ENCODE results near the gene CARMIL1. TPM values are rescaled to one million over a fixed set of nuclear protein-coding genes. Genes with fewer than 3 reads are reported as not detected.

Gene CARMIL1
- total RNA-seq, 1 experiment from 2014 or later, result 25.2 TPM

DNA sequence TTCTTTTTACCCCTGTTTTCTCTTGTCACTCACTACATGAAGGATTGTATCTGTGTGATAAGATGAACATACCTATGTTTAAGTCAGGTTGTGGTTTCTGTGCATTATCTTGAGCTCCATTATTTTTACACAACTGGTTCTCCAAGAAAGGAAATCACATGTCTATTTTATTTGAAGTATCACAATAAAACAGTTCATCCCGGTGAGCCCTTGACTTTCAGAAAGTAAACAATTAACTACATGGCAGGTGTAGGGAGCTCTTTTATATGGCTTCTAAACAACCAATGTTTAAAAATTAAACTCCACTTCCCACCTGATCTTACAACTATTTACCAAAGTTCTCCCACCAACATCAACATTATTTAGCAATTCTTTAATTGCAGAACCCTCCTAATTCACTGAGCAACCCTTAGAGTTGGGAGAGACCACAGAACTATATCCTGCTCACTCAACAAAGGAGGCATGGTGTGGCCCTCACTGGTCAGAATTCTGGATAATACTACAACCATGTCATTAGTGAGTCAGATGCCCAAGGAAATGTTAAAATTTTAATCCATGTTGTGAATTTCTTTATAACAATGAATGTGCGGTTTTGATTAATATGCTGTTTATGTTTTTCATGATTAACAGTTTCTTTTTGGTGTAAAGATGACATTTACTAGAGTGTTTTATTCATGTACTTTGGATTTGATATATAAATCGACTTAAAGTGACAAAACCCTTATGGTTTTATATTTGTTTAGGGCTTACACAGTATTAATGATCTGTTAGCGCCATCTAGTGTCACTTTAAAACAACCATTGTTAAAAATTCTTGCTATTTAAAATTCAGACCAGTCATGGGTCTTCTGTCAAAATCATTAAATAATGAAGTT is 322.9 kb downstream of the CARMIL1 start:
- CTCF ChIA-PET, result interaction anchor here (0.5 to 1.8 kb wide), 18 partner anchors 9 to 379 kb away, joined by 3 to 7 read pairs (median 3); no protein-coding TSS in a partner anchor
- Mint-ChIP-seq H3K4me1 (ENCODE audit: insufficient read depth, unreplicated experiment) (no peaks in the 10 kb centered on the region), H3K9me3 (ENCODE audit: unreplicated experiment) (no peaks in the 10 kb centered on the region), H3K27ac (ENCODE audit: low read depth, unreplicated experiment) (no peak overlapping the region), H3K27me3 (ENCODE audit: insufficient read depth, unreplicated experiment) (no peaks in the 10 kb centered on the region), H3K36me3 (ENCODE audit: insufficient read depth, unreplicated experiment) (peaks cover 14% of the 10 kb centered on the region), H3K4me3 (ENCODE audit: unreplicated experiment) (no peak overlapping the region)
- intact Hi-C loops (cut with micrococcal nuclease), result loop anchor here (1.0 to 10.0 kb wide), 6 partner anchors 115 to 827 kb away; partner anchors contain the start of gene GMNN
- no TSS peak for BruUV-seq (replicated peaks)
- TF ChIP-seq, protein P1, sequence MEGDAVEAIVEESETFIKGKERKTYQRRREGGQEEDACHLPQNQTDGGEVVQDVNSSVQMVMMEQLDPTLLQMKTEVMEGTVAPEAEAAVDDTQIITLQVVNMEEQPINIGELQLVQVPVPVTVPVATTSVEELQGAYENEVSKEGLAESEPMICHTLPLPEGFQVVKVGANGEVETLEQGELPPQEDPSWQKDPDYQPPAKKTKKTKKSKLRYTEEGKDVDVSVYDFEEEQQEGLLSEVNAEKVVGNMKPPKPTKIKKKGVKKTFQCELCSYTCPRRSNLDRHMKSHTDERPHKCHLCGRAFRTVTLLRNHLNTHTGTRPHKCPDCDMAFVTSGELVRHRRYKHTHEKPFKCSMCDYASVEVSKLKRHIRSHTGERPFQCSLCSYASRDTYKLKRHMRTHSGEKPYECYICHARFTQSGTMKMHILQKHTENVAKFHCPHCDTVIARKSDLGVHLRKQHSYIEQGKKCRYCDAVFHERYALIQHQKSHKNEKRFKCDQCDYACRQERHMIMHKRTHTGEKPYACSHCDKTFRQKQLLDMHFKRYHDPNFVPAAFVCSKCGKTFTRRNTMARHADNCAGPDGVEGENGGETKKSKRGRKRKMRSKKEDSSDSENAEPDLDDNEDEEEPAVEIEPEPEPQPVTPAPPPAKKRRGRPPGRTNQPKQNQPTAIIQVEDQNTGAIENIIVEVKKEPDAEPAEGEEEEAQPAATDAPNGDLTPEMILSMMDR (IDR thresholded peaks at IDR 0.05; ENCODE audit: unreplicated experiment), result peak; percentile 47
- POLR2A ChIA-PET, result no interaction called here
- DNase-seq (ENCODE audit: unreplicated experiment), result peak; percentile 58

DNA sequence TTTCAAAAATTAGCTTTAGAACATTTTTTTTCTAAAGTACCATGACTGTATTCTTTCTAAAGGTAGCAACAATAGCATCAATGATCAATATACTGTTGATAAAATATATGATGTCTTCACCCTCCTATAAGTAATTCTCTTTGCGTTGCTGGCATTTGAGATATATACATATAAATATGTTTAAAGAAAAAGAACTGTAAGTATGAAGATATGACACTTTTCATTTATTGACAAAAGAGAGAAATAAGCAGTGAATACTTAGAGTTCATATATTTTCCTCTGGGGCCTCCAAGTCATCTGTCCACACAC is 323.5 kb downstream of the CARMIL1 start:
- DNase-seq (ENCODE audit: unreplicated experiment), result no peak
- CTCF ChIA-PET, result interaction anchor here (0.6 to 1.8 kb wide), 6 partner anchors 10 to 351 kb away, joined by 3 to 6 read pairs (median 4); no protein-coding TSS in a partner anchor
- intact Hi-C loops (cut with micrococcal nuclease), result loop anchor here (1.0 to 10.0 kb wide), 6 partner anchors 115 to 828 kb away; partner anchors contain the start of gene GMNN
- TF ChIP-seq, protein P1 (IDR thresholded peaks at IDR 0.05; ENCODE audit: unreplicated experiment), result no peak
- POLR2A ChIA-PET, result no interaction called here
- no peak overlapping the region for H3K27ac Mint-ChIP-seq (ENCODE audit: low read depth, unreplicated experiment)
- H3K36me3 Mint-ChIP-seq (ENCODE audit: insufficient read depth, unreplicated experiment), result peaks cover 14% of the 10 kb centered on the region
- no peaks in the 10 kb centered on the region for H3K27me3 Mint-ChIP-seq (ENCODE audit: insufficient read depth, unreplicated experiment)
- no TSS peak for BruUV-seq (replicated peaks)
- no peaks in the 10 kb centered on the region for H3K9me3 Mint-ChIP-seq (ENCODE audit: unreplicated experiment)
- H3K4me1 Mint-ChIP-seq (ENCODE audit: insufficient read depth, unreplicated experiment), result no peaks in the 10 kb centered on the region
- no peak overlapping the region for H3K4me3 Mint-ChIP-seq (ENCODE audit: unreplicated experiment)

DNA sequence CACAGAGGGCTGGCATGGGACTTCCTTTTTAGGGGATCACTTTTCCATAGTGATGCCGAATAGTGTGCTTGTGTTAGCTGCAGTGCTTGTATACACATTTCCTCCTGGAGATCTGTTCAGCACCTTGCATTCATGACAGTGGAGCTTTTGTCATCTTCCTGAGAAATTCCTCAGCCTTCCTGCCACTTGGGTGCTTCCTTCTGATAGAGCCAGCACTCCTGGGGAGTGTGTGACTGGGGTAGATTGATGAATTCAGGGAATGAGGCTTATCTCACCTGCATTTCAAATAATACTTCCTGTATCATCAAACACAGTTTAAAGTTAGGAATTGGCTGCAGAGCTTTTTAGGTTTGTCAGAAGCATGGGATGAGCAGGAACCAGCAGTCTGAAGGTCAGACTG is 324.1 kb downstream of the CARMIL1 start:
- BruUV-seq (replicated peaks), result no TSS peak
- POLR2A ChIA-PET, result no interaction called here
- TF ChIP-seq, protein P1 (IDR thresholded peaks at IDR 0.05; ENCODE audit: unreplicated experiment), result no peak
- CTCF ChIA-PET, result interaction anchor here (0.5 to 2.0 kb wide), 3 partner anchors 37 to 380 kb away, joined by 3 to 6 read pairs (median 5); no protein-coding TSS in a partner anchor
- Mint-ChIP-seq H3K27ac (ENCODE audit: low read depth, unreplicated experiment) (no peak overlapping the region), H3K9me3 (ENCODE audit: unreplicated experiment) (no peaks in the 10 kb centered on the region), H3K36me3 (ENCODE audit: insufficient read depth, unreplicated experiment) (peaks cover 14% of the 10 kb centered on the region), H3K4me3 (ENCODE audit: unreplicated experiment) (no peak overlapping the region), H3K27me3 (ENCODE audit: insufficient read depth, unreplicated experiment) (no peaks in the 10 kb centered on the region), H3K4me1 (ENCODE audit: insufficient read depth, unreplicated experiment) (no peaks in the 10 kb centered on the region)
- DNase-seq (ENCODE audit: unreplicated experiment), result no peak
- intact Hi-C loops (cut with micrococcal nuclease), result loop anchor here (5.0 to 10.0 kb wide), 3 partner anchors 114 to 828 kb away; partner anchors contain the start of gene GMNN

DNA sequence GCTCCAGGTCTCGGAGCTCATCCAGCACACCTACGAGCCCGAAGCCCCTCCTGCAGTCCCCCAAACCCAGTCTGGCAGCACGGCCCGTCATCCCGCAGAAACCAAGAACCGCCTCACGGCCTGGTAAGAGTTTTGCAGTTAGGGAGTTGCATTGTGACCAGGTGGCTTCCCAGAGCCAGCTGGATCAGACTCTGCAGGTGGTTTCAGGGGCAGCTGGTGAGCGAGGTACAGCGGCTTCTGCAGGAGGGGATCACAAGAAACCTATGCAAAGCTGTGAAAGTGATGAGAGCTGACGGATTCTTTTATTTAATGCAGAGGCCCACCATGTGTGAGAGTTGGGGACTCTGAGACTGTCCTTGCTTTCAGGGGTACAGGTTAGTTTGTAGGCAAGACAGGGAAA is 327.0 kb downstream of the CARMIL1 start:
- Mint-ChIP-seq H3K9me3 (ENCODE audit: unreplicated experiment) (no peaks in the 10 kb centered on the region), H3K36me3 (ENCODE audit: insufficient read depth, unreplicated experiment) (peaks cover 16% of the 10 kb centered on the region), H3K27me3 (ENCODE audit: insufficient read depth, unreplicated experiment) (no peaks in the 10 kb centered on the region), H3K27ac (ENCODE audit: low read depth, unreplicated experiment) (no peak overlapping the region), H3K4me3 (ENCODE audit: unreplicated experiment) (no peak overlapping the region), H3K4me1 (ENCODE audit: insufficient read depth, unreplicated experiment) (no peaks in the 10 kb centered on the region)
- ChIA-PET CTCF (interaction anchor here (0.8 to 1.7 kb wide), 2 partner anchors 9 to 348 kb away, joined by 4 read pairs; no protein-coding TSS in a partner anchor), POLR2A (interaction anchor here (0.7 kb wide), 1 partner anchor 861 kb away, joined by 3 read pairs; no protein-coding TSS in a partner anchor)
- TF ChIP-seq, protein P1 (IDR thresholded peaks at IDR 0.05; ENCODE audit: unreplicated experiment), result no peak
- intact Hi-C loops (cut with micrococcal nuclease), result loop anchor here (10.0 kb wide), 1 partner anchor 831 kb away; the partner anchor contains the start of gene GMNN
- no TSS peak for BruUV-seq (replicated peaks)
- DNase-seq (ENCODE audit: unreplicated experiment), result no peak
